Forelimb muscle (tissue), 1 donor: ENCODE measurements around the gene ATP6V1E1. TPM values are rescaled to one million over a fixed set of nuclear protein-coding genes. Genes with fewer than 3 reads are reported as not detected.
"Not testable (repeated sequence)": the region's sequence is repeated elsewhere in the genome, so short reads cannot be mapped to it uniquely, and the experiment has no call there.

ENCODE experiments used
- DNase-seq: peaks from one replicate; pipeline ENCODE4 v3.0.0-alpha.2; 2013; ENCODE audit warnings: low read depth
- polyA plus RNA-seq: library from polyadenylated mRNA; unstranded; fragments of 120-200 nt; gene quantifications from one replicate; pipeline ENCODE4 v1.2.1, GENCODE V29; 2013; ENCODE audit not compliant: insufficient read length

ATP6V1E1 gene
- polyA plus RNA-seq, 1 donor = 81.7 TPM

GRCh38 chr22:17581056-17581455, 47.5 kb downstream of the ATP6V1E1 start:
- no peak for DNase-seq

DNA sequence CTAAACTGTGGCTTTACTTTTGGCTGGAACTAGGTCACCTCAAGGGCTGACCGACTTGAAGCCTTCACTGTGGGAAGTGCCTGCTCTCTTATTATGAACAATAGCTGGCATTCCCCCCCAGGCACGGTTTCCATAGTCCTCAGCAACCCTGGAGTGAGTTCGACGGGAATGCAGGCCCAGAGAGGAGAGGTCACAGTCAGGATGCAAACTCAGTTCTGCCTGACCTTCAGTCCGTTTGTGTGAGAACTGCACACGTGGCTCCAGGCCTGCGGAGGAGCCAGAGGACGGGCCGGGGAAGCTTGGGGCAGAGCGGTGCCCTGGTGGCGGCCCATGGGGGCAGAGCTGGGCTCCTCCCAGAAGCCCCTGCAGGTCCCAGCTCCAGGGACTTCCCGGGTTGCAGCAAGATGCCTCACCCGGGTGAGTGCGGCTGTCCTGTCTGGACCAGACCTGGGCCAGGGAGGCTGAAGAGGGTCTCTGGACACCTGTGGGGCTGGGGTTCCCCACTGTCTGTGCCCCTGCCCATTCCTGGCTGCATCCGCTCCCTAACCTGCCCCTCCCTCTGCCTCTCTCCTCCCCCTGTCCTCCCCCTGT, 48.0 kb downstream of the ATP6V1E1 start:
- no peak for DNase-seq

DNA sequence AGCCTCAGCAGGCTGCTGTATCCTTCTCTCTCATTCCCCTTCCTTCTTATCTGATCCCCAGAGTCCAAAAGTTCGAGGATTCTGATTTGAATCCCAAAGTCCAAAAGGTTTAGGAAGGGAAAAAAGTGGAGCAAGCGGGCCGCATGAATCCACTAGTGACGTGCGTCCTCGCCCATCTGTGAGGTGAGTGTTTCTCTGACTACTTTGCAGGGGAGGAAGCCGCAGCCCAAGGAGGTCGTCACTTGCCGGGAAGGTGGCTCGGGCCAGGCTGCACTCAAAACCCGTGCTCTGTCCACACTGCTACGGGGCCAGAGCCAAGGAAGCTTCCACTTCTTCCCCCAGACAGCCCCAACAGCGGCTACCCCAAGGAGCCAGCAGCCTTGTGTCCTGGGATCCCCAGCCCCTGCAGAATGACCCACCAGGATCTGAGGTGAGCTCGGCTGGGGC, 49.0 kb downstream of the ATP6V1E1 start:
- no peak for DNase-seq

GRCh38 chr22:17578136-17578754, 50.3 kb downstream of the ATP6V1E1 start:
- peak; percentile 34 for DNase-seq

- no peak for DNase-seq
These were observed 52.1 kb downstream of the ATP6V1E1 start for GRCh38 chr22:17576470-17576869.

GRCh38 chr22:17575681-17576080, 52.9 kb downstream of the ATP6V1E1 start:
- DNase-seq = no peak

GRCh38 chr22:17575151-17575550, 53.4 kb downstream of the ATP6V1E1 start:
- no peak for DNase-seq

- peak; percentile 40 for DNase-seq
These were observed 57.5 kb downstream of the ATP6V1E1 start for GRCh38 chr22:17570851-17571631.

DNA sequence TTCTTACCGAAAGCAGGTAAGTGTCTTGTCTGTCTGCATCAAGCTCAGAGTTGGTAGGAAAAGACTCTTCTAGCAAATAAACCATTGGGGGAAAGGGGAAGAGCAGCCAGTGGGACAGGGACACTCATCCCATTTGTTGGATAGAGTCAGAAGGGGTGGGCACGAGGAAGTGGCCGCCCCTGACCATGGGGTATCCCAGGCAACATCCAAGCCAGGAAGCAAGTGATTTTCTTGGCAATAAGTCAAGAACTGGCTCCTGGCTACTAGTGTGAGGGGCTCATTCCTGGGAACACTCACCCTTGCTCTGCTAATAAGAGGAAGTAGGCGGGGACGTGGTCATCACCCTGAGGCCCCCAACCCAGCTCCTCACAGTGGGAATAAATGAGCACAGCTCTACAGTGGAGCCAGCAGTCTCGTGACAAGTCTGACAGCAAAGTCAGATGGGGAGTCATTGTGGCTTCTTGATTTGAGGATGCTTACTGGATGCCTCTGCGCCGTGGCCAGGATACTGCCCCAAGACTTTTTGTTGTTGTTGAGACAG, 58.5 kb downstream of the ATP6V1E1 start:
- DNase-seq = no peak

DNA sequence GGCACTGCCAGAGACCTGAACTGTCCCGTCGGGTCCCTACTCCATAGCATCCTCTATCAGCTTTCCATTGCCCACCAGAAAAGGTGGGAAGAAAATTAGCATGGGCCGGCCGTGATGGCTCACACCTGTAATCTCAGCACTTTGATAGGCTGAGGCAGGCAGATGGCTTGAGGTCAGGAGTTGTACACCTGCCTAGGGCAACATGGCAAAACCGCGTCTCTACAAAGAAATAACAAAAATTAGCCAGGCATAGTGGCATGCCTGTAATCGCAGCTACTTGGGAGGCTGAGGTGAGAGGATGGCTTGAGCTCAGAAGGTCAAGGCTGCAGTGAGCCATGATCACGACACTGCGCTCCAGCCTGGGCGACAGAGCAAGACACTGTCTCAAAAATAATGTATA, 61.8 kb downstream of the ATP6V1E1 start:
- DNase-seq = no peak

- not testable (repeated sequence) for DNase-seq
These were observed 62.4 kb downstream of the ATP6V1E1 start for GRCh38 chr22:17566016-17566687.

GRCh38 chr22:17563936-17564391, 64.6 kb downstream of the ATP6V1E1 start:
- DNase-seq = peak; percentile 68

GRCh38 chr22:17562906-17563870, 65.4 kb downstream of the ATP6V1E1 start, which contains the start of gene SLC25A18:
SLC25A18 (plus strand) TSS chr22:17563498; CDS start chr22:17579945, 16,447 bp downstream.
- no peak for DNase-seq

DNA sequence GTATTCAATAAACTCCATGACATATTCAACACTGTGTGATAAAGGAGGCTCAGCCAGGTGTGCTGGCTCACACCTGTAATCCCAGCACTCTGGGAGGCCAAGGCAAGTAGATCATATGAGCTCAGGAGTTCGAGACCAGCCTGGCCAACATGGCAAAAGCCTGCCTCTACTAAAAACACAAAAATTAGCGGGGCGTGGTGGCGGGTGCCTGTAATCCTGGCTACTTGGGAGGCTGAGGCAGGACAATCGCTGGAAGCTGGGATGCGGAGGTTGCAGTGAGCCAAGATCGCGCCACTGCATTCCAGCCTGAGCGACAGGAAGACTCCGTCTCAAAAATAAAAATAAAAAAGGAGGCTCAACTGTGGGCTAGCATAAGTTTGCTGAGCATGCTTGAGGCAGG, 69.4 kb downstream of the ATP6V1E1 start:
- no peak for DNase-seq

GRCh38 chr22:17554814-17555213, 73.7 kb downstream of the ATP6V1E1 start:
- DNase-seq = no peak

- no peak for DNase-seq
These were observed 75.8 kb downstream of the ATP6V1E1 start for GRCh38 chr22:17552737-17553136.

- no peak for DNase-seq
These were observed 78.9 kb downstream of the ATP6V1E1 start for GRCh38 chr22:17549655-17550054.

GRCh38 chr22:17549183-17549582, 79.4 kb downstream of the ATP6V1E1 start:
- no peak for DNase-seq

DNA sequence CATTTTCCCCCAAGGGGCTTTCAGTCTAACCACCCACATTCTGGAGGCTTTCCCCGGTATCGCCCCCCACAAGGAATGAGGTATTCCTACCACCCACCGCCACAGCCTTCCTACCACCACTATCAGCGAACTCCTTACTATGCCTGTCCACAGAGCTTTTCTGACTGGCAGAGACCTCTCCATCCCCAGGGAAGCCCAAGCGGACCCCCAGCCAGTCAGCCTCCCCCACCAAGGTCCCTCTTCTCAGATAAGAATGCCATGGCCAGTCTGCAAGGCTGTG, 79.9 kb downstream of the ATP6V1E1 start:
- DNase-seq = no peak

GRCh38 chr22:17548010-17548755, 80.4 kb downstream of the ATP6V1E1 start:
- DNase-seq = no peak
